GM18526 (cell line): ENCODE data around the gene COL12A1.

ENCODE experiments used
- POLR2A ChIP-seq: IDR thresholded peaks from 3 replicates; pipeline ENCODE4 v1.6.1; 2011; ENCODE audit not compliant: insufficient read length; ENCODE audit errors: extremely low read depth

COL12A1 gene

DNA sequence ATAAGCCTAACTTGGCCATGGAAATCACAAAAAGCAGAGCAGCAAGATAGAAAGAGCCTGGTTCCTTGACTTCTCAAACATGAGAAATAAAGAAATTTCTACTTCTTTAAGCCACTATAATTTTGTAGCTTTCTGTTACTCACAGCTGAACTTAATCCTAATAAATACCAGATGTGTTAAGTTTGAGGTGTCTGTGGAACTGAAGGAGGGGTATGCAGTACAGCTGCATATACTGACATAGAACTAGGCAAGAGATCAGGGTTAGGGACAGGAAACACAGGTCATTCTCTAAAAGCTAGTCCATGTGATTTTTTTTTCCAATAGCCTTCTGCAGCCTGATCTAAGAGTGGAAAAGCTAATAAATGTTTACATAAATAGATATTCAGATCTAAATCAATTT is 123.9 kb downstream of the COL12A1 start:
- TF ChIP-seq POLR2A, result no peak

- no peak for TF ChIP-seq POLR2A
These were observed 124.8 kb downstream of the COL12A1 start for GRCh38 chr6:75081047-75081446.

DNA sequence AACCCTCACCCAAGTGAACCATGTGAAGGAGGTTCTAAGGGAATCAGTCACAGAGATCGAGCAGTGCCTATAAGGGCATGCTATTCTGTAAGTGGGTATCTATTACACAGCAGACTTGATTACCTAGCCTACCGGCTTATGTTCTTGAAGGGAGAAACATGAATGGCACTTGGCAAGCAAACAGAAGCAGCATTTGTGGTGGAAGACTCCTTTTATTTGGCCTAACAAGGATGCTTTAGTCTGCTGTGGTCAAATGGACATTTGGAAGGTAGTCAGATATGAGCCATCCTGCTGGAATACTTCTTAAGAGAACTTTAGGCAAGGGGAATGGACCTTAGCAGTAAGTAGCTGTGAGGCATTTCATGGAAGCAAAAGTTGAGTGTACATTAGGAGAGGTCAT is 126.3 kb downstream of the COL12A1 start:
- no peak for TF ChIP-seq POLR2A

- no peak for TF ChIP-seq POLR2A
These were observed 128.2 kb downstream of the COL12A1 start for GRCh38 chr6:75077701-75078100.

- no peak for TF ChIP-seq POLR2A
These were observed 129.8 kb downstream of the COL12A1 start for GRCh38 chr6:75076009-75076408.

DNA sequence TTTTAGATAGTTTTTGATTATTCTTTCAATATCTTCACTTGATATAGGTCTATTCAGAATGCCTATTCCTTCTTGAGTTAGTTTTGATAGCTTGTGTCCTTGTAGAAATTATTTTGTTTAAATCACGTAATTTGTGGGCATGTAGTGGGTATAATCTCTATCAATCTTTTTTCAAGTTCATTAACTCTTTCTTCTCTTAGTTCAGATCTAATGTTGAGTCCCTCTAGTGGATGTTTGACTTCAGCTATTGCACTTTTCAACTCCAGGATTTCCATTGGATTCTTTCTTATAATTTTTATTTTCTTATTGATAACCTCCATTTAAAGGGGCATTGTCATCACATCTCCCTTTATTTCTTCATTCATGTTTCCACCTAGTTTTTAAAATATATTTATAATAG is 135.6 kb downstream of the COL12A1 start:
- TF ChIP-seq POLR2A, result no peak

DNA sequence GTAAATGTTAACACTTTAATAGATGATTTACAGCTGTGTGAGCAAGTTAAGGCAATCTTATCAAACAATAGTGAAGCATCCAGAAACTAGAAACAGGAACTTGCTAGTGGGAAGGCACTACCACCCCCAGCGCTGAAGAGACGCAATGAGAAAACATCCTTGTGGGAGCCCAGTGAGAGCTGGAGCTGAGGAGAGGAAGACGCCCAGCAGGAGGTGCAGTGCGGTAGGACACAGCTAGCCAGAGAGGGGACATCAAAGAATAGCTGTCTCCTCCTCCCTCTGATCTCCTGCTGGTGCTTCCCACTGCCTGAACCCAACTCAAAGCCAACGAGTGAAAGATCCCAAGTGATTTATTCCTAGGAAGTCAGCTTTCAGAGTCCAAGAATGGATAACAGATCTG is 140.3 kb downstream of the COL12A1 start:
- no peak for TF ChIP-seq POLR2A

DNA sequence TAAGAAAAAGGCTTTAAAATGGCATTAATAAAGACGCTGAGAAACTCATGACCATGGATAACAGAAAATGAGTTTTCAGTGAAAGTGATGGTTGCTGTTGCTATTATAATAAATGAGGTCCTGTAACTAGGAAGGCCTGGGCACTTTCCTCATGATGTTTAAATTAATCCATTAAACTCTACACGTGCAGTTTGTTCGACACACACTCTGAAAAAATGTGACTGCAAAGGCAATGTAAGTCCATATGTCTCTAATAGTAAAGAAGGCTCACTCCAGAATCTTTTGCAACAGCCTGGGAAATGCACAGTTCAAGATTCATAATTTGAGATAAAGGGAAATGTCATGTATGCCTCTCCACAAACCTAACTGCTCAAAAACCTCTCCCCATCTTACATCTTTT is 153.4 kb downstream of the COL12A1 start:
- no peak for TF ChIP-seq POLR2A

- TF ChIP-seq POLR2A, result no peak
These were observed 156.5 kb downstream of the COL12A1 start for GRCh38 chr6:75049308-75049707.

DNA sequence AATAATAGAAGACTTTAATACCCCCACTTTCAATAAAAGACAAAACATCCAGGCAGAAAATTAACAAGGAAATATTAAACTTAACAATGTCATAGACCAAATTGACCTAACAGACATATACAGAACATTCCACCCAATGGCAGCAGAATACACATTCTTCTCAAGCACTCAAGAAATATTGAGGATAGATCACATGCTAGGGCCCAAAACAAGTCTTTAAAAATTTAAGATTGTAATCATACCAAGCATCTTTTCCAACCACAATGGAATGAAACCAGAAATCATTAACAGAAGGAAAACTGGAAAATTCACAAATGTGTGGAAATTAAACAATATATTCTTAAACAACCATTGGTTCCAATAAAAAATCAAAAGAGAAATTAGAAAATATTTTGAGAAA is 161.0 kb downstream of the COL12A1 start:
- TF ChIP-seq POLR2A, result no peak

GRCh38 chr6:75041381-75041780 is 164.5 kb downstream of the COL12A1 start:
- no peak for TF ChIP-seq POLR2A
